Neural cell (in vitro differentiated cells): ENCODE data around the gene OSBPL7. TPM values are rescaled to one million over a fixed set of nuclear protein-coding genes. Genes with fewer than 3 reads are reported as not detected.

Experiments used
- H2AFZ ChIP-seq: fragments of 200-600, 300-800 bp; sonication (generic), shearing (Covaris generic); 2 replicates; pipeline ENCODE4 v1.6.0; 2014; ENCODE audit warnings: low read depth, mild to moderate bottlenecking, antibody characterized with exemption, low read length, moderate library complexity
- H3F3A ChIP-seq: fragments of 200-600 bp; shearing (Covaris generic); 2 replicates; pipeline ENCODE4 v1.6.1; 2016; ENCODE audit warnings: mild to moderate bottlenecking, moderate library complexity, mixed read lengths, antibody characterized with exemption, low read length; ENCODE audit not compliant: insufficient read depth, poor library complexity, severe bottlenecking
- H3K27ac ChIP-seq: fragments of 200-600, 300-800 bp; sonication (generic), shearing (Covaris generic); 2 replicates; pipeline ENCODE4 v1.5.1; 2014; ENCODE audit warnings: mild to moderate bottlenecking, low read length, moderate library complexity
- H3K27me3 ChIP-seq: fragments of 300-800, 200-600 bp; sonication (generic), shearing (Covaris generic); 2 replicates; pipeline ENCODE4 v1.6.0; 2014; ENCODE audit warnings: mild to moderate bottlenecking, low read depth, low read length, moderate library complexity; ENCODE audit not compliant: insufficient read depth
- H3K36me3 ChIP-seq: fragments of 300-800, 200-600 bp; sonication (generic), shearing (Covaris generic); 2 replicates; pipeline ENCODE4 v1.5.1; 2014; ENCODE audit warnings: mild to moderate bottlenecking, antibody characterized with exemption, low read length, moderate library complexity; ENCODE audit not compliant: insufficient read depth
- H3K4me2 ChIP-seq: fragments of 300-800, 200-600 bp; sonication (generic), shearing (Covaris generic); 2 replicates; pipeline ENCODE4 v1.6.0; 2014; ENCODE audit warnings: mild to moderate bottlenecking, low read length
- H3K4me3 ChIP-seq: fragments of 300-800, 200-600 bp; sonication (generic), shearing (Covaris generic); 2 replicates; pipeline ENCODE4 v1.5.1; 2014; ENCODE audit warnings: mild to moderate bottlenecking, low read length, moderate library complexity
- H3K79me2 ChIP-seq: fragments of 200-600 bp; shearing (Covaris generic); replicated peaks from 2 replicates; pipeline ENCODE4 v1.6.0; 2014; ENCODE audit warnings: mild to moderate bottlenecking, low read length, moderate library complexity; ENCODE audit not compliant: insufficient read depth
- H3K9ac ChIP-seq: fragments of 300-800, 200-600 bp; sonication (generic), shearing (Covaris generic); 2 replicates; pipeline ENCODE4 v1.6.1; 2016; ENCODE audit warnings: mild to moderate bottlenecking, low read length, mixed read lengths
- H3K9me2 ChIP-seq: fragments of 200-600 bp; shearing (Covaris generic); 2 replicates; pipeline ENCODE4 v1.6.1; 2016; ENCODE audit warnings: mild to moderate bottlenecking, low read length, mixed read lengths; ENCODE audit not compliant: insufficient read depth
- H3K9me3 ChIP-seq: fragments of 200-600, 300-800 bp; sonication (generic), shearing (Covaris generic); 2 replicates; pipeline ENCODE4 v1.6.1; 2016; ENCODE audit warnings: mild to moderate bottlenecking, mixed run types, low read length, moderate library complexity, mixed read lengths
- H4K20me1 ChIP-seq: fragments of 200-600 bp; shearing (Covaris generic); 2 replicates; pipeline ENCODE4 v1.6.1; 2016; ENCODE audit warnings: mild to moderate bottlenecking, mixed run types; ENCODE audit not compliant: insufficient read depth
- CTCF ChIP-seq: fragments of 450-650 bp; IDR thresholded peaks from 2 replicates; pipeline ENCODE4 v1.5.1; 2014; ENCODE audit warnings: antibody characterized with exemption, mild to moderate bottlenecking, moderate library complexity; ENCODE audit not compliant: poor library complexity, severe bottlenecking
- EP300 ChIP-seq: fragments of 450-650 bp; conservative IDR thresholded peaks from 2 replicates; pipeline ENCODE4 v1.6.1; 2014; ENCODE audit warnings: antibody characterized with exemption, mild to moderate bottlenecking, moderate library complexity; ENCODE audit not compliant: poor library complexity, severe bottlenecking
- EZH2 ChIP-seq: fragments of 200-600, 300-800 bp; shearing (Covaris generic), sonication (generic); IDR thresholded peaks from 2 replicates; pipeline ENCODE4 v1.6.1; 2014; ENCODE audit warnings: antibody characterized with exemption, low read length, borderline replicate concordance, mild to moderate bottlenecking; ENCODE audit not compliant: insufficient read depth, poor library complexity, severe bottlenecking
- MXI1 ChIP-seq: fragments of 450-650 bp; conservative IDR thresholded peaks from 2 replicates; pipeline ENCODE4 v1.6.1; 2014; ENCODE audit warnings: antibody characterized with exemption, mild to moderate bottlenecking; ENCODE audit not compliant: poor library complexity, severe bottlenecking
- POLR2AphosphoS5 ChIP-seq: IDR thresholded peaks from 2 replicates; pipeline ENCODE4 v1.6.1; 2012
- RAD21 ChIP-seq: fragments of 450-650 bp; conservative IDR thresholded peaks from 2 replicates; pipeline ENCODE4 v1.6.1; 2014; ENCODE audit warnings: antibody characterized with exemption, mild to moderate bottlenecking, moderate library complexity
- SMC3 ChIP-seq: fragments of 450-650 bp; conservative IDR thresholded peaks from 2 replicates; pipeline ENCODE4 v1.6.1; 2014; ENCODE audit warnings: antibody characterized with exemption, mild to moderate bottlenecking, moderate library complexity; ENCODE audit not compliant: poor library complexity
- TAF1 ChIP-seq: IDR thresholded peaks from 2 replicates; pipeline ENCODE4 v1.6.1; 2012; ENCODE audit warnings: low read depth
- polyA plus RNA-seq: library from polyadenylated mRNA; depleted of rRNA; stranded (reverse); fragments of >200 nt; gene quantifications from 2 replicates; pipeline ENCODE4 v1.2.3, GENCODE V29; 2014
- TF ChIP-seq, protein P1 (sequence below): IDR thresholded peaks from 2 replicates; pipeline ENCODE4 v1.6.1; 2012; ENCODE audit warnings: borderline replicate concordance

Gene OSBPL7
- polyA plus RNA-seq, 1 donor from 2014 or later: 10.0 TPM

- Histone ChIP-seq H2AFZ (no peak overlapping the region), H3K9me2 (no peaks in the 10 kb centered on the region), H3K9me3 (no peaks in the 10 kb centered on the region), H3K9ac (no peak overlapping the region), H3K4me2 (no peak overlapping the region), H3K27ac (no peak overlapping the region), H3K4me3 (no peak overlapping the region), H3K27me3 (no peaks in the 10 kb centered on the region), H4K20me1 (no peaks in the 10 kb centered on the region), H3K36me3 (no peaks in the 10 kb centered on the region), H3F3A (no peaks in the 10 kb centered on the region), H3K79me2 (no peaks in the 10 kb centered on the region)
- TF ChIP-seq CTCF (no peak), RAD21 (no peak), SMC3 (no peak), EZH2 (no peak), POLR2AphosphoS5 (no peak), EP300 (no peak), MXI1 (no peak), TAF1 (no peak)
- TF ChIP-seq, protein P1, sequence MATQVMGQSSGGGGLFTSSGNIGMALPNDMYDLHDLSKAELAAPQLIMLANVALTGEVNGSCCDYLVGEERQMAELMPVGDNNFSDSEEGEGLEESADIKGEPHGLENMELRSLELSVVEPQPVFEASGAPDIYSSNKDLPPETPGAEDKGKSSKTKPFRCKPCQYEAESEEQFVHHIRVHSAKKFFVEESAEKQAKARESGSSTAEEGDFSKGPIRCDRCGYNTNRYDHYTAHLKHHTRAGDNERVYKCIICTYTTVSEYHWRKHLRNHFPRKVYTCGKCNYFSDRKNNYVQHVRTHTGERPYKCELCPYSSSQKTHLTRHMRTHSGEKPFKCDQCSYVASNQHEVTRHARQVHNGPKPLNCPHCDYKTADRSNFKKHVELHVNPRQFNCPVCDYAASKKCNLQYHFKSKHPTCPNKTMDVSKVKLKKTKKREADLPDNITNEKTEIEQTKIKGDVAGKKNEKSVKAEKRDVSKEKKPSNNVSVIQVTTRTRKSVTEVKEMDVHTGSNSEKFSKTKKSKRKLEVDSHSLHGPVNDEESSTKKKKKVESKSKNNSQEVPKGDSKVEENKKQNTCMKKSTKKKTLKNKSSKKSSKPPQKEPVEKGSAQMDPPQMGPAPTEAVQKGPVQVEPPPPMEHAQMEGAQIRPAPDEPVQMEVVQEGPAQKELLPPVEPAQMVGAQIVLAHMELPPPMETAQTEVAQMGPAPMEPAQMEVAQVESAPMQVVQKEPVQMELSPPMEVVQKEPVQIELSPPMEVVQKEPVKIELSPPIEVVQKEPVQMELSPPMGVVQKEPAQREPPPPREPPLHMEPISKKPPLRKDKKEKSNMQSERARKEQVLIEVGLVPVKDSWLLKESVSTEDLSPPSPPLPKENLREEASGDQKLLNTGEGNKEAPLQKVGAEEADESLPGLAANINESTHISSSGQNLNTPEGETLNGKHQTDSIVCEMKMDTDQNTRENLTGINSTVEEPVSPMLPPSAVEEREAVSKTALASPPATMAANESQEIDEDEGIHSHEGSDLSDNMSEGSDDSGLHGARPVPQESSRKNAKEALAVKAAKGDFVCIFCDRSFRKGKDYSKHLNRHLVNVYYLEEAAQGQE: no peak
These were observed 9.9 kb downstream of the OSBPL7 start for GRCh38 chr17:47811709-47812108.

DNA sequence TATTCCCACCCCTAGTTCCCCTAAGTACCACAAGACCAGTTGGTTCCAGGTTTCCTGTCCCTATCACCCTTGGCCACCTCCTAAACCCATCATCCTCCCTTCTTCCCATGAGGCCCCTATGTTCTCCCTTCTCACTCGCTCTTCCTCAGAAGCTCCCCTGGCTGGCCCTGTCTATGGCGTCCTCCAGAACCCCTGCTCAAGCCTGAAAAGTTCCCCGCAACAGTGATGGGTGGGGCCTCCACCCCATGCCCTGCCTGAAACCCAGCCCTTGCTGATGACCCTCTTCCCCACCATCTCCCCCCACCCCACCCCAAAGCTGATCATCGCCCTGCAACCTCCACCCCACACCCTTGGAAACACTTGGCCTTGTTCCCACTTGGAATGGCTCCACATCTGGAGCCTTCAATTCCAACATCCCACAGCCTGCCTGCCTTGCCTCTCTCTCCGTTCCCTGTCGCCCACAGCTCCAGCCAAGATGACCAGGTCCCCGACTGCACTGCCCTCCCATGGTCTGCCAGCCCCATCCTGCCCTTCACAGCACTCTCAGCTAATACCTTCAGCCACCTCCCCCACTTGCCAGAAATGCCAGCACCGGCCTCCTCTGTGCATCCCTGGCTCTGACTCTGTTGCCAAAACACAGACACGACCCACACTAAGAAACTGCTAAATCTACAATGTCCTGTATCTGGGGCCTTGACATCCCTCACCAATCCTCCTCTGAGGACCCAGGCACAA is 10.5 kb downstream of the OSBPL7 start:
- H3K9me3 ChIP-seq: no peaks in the 10 kb centered on the region
- H3K36me3 ChIP-seq: no peaks in the 10 kb centered on the region
- no peak overlapping the region for H2AFZ ChIP-seq
- H3K4me2 ChIP-seq: no peak overlapping the region
- H3K27me3 ChIP-seq: no peaks in the 10 kb centered on the region
- H3K9ac ChIP-seq: no peak overlapping the region
- no peak overlapping the region for H3K27ac ChIP-seq
- no peaks in the 10 kb centered on the region for H3F3A ChIP-seq
- H3K79me2 ChIP-seq: no peaks in the 10 kb centered on the region
- no peaks in the 10 kb centered on the region for H4K20me1 ChIP-seq
- H3K4me3 ChIP-seq: no peak overlapping the region
- H3K9me2 ChIP-seq: no peaks in the 10 kb centered on the region
- TF ChIP-seq MXI1 (no peak), POLR2AphosphoS5 (no peak), SMC3 (no peak), TAF1 (no peak)
- TF ChIP-seq, protein P1: no peak
